Fibroblast of pulmonary artery (primary cell): Measurements from ENCODE around the gene BLTP3A.
"Not testable (repeated sequence)": the region's sequence is repeated elsewhere in the genome, so short reads cannot be mapped to it uniquely, and the experiment has no call there.

ENCODE experiments used
- DNase-seq: peaks from one replicate; pipeline ENCODE4 v3.0.0-alpha.2; 2010; ENCODE audit warnings: low read depth
- H3K4me3 ChIP-seq: replicated peaks from 2 replicates; pipeline ENCODE4 v1.5.1; 2011; ENCODE audit warnings: low read depth, mild to moderate bottlenecking, control low read depth, low read length, moderate library complexity
- TF ChIP-seq, protein P1 (sequence below): IDR thresholded peaks from 2 replicates; pipeline ENCODE4 v1.5.1; 2011; ENCODE audit warnings: mild to moderate bottlenecking, control low read depth, low read length, inconsistent platforms; ENCODE audit errors: missing control alignments

BLTP3A gene

GRCh38 chr6:34806738-34807453, 15.0 kb downstream of the BLTP3A start:
- H3K4me3 ChIP-seq, result no peak overlapping the region
- DNase-seq, result peak; percentile 27
- TF ChIP-seq, protein P1, sequence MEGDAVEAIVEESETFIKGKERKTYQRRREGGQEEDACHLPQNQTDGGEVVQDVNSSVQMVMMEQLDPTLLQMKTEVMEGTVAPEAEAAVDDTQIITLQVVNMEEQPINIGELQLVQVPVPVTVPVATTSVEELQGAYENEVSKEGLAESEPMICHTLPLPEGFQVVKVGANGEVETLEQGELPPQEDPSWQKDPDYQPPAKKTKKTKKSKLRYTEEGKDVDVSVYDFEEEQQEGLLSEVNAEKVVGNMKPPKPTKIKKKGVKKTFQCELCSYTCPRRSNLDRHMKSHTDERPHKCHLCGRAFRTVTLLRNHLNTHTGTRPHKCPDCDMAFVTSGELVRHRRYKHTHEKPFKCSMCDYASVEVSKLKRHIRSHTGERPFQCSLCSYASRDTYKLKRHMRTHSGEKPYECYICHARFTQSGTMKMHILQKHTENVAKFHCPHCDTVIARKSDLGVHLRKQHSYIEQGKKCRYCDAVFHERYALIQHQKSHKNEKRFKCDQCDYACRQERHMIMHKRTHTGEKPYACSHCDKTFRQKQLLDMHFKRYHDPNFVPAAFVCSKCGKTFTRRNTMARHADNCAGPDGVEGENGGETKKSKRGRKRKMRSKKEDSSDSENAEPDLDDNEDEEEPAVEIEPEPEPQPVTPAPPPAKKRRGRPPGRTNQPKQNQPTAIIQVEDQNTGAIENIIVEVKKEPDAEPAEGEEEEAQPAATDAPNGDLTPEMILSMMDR, result no peak

DNA sequence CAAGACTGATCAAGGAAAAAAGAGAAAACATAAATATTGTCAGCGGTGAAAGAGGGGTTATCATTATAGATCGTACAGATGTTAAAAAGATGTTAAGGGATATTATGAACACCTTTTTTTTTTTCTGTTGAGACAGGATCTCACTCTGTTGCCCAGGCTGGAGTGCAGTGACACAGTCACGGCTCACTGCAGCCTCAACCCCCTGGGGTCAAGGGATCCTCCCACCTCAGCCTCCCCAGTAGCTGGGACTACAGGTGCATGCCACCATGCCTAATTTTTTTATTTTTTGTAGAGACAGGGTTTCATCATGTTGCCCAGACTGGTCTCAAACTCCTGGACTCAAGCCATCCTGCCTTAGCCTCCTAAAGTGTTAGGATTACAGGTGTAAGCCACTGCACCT, 16.6 kb downstream of the BLTP3A start:
- DNase-seq, H3K4me3 ChIP-seq: not testable (repeated sequence)

DNA sequence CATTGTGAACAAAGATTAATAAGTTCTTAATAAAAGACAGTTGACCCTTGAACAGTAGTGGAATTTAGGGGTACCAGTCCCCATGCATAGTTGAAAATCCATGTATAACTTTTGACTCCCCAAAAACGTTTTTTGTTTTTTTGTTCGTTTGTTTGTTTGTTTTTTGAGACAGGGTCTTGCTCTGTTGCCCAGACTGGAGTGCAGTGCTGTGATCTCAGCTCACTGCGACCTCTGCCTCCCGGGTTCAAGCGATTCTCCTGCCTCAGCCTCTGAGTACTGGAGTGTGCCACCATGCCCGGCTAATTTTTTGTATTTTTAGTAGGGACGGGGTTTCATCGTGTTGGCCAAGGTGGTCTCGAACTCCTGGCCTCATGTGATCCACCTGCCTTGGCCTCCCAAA, 17.5 kb downstream of the BLTP3A start:
- not testable (repeated sequence) for H3K4me3 ChIP-seq, DNase-seq

GRCh38 chr6:34810017-34810882, 18.4 kb downstream of the BLTP3A start:
- TF ChIP-seq, protein P1, result no peak
- DNase-seq, result no peak
- H3K4me3 ChIP-seq, result no peak overlapping the region

DNA sequence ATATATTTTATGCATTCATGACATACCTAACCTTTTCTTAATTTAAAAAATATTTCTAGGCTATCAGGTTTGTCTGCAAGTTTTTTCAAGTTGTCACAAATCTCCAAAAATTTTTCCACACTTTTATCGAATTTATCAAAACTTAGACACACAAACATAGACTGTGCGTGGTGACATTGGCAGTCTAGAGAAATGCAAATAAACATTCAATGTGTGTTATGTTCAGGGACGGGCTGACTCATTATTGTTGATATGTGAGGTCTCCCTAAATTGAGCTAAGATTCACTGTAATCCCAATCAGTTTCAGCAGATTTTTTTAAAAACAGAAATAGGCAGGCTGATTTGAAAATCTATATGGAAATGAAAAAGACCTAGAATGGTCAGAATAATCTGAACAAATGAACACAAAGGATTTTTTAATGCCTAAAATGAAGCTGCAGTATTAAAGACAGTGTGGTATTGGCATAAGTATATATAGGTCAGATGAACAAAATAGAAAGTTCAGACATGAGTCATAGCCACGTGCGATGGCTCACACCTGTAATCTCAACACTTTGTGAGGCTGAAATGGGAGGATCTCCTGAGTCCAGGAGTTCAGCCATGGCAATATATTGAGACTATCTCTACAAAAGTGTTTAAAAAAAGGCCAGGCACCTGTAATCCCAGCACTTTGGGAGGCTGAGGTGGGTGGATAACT, 19.2 kb downstream of the BLTP3A start:
- TF ChIP-seq, protein P1, result no peak
- H3K4me3 ChIP-seq, result no peak overlapping the region
- DNase-seq, result no peak

GRCh38 chr6:34813028-34813713, 21.3 kb downstream of the BLTP3A start:
- H3K4me3 ChIP-seq, result no peak overlapping the region
- no peak for DNase-seq
- TF ChIP-seq, protein P1, result no peak

DNA sequence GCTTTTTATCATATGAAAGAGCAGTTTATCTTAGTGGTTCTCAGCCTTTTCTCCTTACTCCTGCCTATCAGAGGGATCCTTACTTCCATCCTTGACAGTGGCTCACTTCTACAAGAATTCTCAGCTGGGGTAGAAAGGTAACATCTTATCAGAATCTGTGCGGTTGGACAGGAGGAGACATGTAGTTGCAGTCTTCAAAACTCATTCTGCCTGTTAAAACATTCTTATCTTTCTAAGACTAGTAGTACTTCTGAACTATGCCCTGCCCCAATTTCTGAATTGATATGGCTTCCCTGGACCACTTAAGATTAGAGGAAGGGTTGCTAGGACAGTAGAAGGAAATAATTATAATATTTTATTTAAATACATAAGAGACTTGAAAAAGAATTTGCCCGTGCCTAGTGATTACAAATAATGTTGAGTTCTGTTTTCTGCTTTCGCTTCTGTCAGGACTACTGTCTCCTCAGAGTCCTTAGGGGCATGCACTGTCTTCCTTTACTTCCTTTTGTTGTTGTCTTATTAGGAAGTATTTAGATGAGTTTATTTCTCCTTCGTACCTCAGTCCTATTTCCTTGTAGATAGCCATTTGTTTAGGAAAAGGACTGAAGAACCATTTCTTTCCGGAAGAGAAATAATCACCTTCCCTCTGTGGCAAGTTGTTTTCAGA, 24.9 kb downstream of the BLTP3A start:
- TF ChIP-seq, protein P1, result no peak
- DNase-seq, result no peak
- H3K4me3 ChIP-seq, result no peak overlapping the region
